HG02610 (cell line): Measurements from ENCODE around the gene ITFG2.
"Not testable (repeated sequence)": the region's sequence is repeated elsewhere in the genome, so short reads cannot be mapped to it uniquely, and the experiment has no call there.

Experiments
- ATAC-seq: cut with Tn5 transposase; IDR thresholded peaks from one replicate; pipeline ENCODE4 v1.9.1; 2021; ENCODE audit warnings: mild to moderate bottlenecking, moderate library complexity; ENCODE audit not compliant: unreplicated experiment

Gene ITFG2

GRCh38 chr12:2858944-2859421, 46.5 kb downstream of the ITFG2 start:
- no peak for ATAC-seq

GRCh38 chr12:2860170-2860569, 47.7 kb downstream of the ITFG2 start:
- no peak for ATAC-seq

GRCh38 chr12:2862876-2863275, 50.4 kb downstream of the ITFG2 start:
- no peak for ATAC-seq

GRCh38 chr12:2863402-2863801, 50.9 kb downstream of the ITFG2 start:
- ATAC-seq, result not testable (repeated sequence)

GRCh38 chr12:2864198-2864597, 51.7 kb downstream of the ITFG2 start:
- no peak for ATAC-seq

GRCh38 chr12:2868986-2869632, 56.6 kb downstream of the ITFG2 start:
- ATAC-seq, result not testable (repeated sequence)
